GM19397 (cell line): ENCODE measurements around the gene CYSTM1.

Experiments used
- ATAC-seq: cut with Tn5 transposase; IDR thresholded peaks from one replicate; pipeline ENCODE4 v1.9.1; 2021; ENCODE audit warnings: mild to moderate bottlenecking, moderate library complexity; ENCODE audit not compliant: unreplicated experiment

CYSTM1 gene

DNA sequence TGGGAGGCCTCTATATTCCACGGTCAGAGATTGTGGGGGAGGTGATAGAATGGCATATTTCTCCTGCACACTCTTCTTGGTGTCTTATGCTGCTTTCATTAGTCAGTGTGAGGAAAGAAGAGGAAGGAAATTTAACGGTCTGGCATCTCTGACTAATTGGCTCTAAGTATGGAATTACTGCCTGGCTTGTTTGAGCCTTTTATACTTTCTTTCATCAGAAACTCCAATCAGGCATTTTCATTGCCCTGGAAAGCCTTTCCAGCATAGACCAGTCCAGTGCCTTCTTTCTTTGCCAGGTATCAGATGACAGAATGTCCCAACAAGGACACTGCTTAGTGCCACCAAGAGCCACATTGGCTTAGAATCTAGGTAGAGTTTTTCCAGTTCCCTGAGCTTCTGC, 30.2 kb downstream of the CYSTM1 start:
- ATAC-seq: no peak

DNA sequence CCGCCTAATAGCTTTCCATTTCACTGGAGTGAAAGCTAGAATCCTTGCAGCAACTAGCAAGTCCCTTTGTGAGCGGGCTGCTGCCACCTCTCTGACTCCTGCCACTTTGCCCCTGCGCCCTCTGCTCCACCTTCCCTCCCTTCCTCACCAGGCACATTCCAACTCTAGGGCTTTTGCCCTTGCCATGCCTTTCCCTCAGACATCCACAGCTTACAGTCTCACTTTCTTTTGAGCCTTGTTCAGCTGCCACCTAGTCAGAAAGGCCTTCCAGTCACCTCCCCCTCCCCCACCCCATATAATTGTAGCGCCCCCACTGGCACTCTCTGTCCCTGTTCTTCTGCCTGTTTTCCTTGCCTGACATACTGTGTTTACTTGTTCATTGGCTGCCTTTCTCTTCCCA, 31.0 kb downstream of the CYSTM1 start:
- no peak for ATAC-seq

DNA sequence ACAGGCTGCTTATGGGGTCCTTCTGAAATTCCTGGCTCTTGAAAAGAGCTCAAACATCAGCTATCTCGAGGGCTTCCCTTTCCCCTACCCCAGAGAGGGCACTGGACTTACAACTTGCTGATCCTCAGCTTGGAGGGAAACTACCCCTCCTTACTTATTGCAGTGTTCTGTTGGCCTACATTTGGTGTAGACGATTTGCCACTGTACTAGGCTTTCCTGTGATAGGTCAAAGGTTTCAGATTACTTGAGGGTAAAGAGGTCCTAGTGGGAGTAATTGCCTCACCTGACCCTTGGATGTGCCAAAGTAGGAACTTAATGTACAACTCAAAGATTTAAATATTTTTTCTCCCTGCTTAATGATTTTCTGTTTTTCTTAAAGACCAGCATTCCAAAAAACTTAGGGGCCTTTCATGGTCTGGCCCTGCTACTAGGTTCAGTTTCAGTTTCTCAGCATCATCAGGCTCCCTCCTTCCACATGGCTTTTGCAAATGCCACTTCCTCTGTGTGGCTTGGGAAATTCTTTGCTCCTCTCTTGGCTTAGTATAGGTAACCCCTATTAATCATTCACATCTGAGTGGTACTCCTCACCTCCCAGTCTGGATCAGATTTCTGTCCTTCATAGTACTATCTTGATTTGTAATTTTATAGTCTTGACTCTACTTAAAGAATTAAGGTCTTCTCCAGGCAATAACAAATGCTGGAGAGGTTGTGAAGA, 32.4 kb downstream of the CYSTM1 start:
- ATAC-seq: peak; percentile 68

DNA sequence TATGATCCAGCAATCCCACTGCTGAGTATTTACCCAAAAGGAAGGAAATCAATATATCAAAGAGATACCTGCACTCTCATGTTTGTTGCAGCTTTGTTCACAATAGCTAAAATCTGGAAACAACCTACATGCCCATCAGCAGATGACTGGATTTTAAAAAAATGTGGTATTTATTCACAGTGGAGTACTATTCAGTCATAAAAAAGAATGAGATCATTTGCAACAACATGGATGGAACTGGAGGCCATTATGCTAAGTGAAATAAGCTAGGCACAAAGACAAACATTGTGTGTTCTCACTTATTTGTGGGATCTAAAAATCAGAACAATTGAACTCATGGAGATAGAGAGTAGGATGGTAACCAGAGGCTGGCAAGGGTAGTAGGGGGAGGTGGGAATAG, 33.1 kb downstream of the CYSTM1 start:
- ATAC-seq: no peak

DNA sequence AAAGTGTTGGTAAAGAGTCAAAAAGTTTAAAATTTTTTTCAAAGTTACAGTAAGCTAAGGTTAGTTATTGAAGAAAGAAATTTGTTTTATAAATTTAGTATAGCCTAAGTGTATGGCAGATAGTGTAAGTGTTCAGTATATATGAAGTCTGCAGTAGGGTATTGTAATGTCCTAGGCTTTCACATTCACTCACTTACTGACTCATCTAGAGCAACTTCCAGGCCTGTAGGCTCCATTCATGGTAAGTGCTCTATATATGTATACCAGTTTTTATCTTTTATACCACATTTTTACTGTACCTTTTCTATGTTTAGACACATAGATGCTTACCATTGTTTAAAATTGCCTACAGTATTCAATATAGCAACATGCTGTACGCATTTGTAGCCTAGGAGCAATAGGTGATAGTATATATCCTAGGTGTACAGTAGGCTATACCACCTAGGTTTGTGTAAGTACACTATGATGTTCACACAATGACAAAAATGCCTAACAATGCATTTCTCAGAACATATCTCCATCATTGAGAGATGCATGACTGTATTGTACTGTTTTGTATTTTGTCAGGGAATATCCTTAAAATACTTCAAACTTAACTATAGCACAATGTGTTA, 38.5 kb downstream of the CYSTM1 start:
- ATAC-seq: no peak

DNA sequence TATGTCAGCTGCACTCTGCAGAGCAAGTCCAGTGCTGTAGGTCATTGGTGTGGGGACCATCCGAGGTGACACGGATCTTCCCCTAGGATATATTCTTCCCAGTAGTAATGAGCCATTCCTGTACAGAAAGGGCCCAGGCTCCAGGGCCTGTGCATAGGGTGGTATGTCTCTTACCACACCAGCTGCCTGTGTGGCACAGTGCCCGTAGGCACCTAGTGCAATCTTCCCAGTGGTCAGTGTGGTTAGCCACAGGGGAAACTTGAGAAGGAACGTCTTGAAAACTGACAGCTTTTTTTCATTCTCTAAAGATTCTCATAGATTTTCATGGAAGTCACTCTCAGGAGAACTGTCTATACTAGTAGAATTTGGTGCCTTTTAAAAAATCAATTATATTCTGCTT, 39.8 kb downstream of the CYSTM1 start:
- ATAC-seq: no peak

DNA sequence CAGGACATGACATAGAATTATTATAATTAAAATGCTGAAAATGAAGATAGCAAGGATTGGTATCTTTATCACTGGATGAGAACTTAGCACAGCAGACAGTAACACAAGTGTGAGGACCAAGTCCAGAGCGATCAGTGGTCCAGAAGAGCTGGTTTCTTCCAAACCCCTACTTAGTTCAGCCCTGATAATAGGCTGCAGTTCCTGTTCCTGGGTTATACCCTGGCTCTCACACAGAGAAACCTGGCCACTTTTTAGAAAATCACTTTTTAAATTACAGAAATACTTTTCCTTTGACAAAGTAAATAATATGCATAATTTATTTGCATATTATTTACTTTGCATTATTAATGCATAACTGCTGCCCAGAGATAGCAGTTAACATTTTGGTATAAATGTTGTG, 40.3 kb downstream of the CYSTM1 start:
- ATAC-seq: no peak

DNA sequence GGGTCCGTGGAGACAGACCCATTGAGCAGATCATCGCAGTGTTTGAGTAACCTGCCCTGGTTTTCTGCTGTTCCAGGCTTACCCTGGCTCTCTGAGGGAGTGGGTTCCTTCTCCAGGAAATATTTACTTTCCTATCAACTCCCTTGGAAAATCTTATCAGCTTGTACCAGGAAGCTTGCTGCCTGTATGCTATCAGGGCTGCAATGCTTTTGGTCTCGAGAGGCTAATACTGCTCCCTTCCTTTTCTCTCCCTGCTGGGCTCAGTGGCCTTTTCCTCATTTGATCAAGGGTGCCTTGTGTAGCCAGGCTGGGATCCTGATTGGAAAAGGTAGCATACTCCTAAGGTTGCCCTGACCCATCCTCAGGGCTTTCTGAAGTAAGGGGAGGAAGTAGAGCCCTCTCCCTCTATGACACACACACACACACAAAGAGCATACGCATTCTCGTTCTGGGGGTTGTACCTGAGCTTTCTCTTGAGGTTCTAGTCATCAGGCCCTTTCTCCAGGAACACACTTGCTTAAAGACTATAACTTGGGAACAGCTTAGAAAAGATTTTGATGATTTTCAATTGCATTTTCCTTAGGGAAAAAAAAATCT, 41.6 kb downstream of the CYSTM1 start:
- ATAC-seq: no peak

DNA sequence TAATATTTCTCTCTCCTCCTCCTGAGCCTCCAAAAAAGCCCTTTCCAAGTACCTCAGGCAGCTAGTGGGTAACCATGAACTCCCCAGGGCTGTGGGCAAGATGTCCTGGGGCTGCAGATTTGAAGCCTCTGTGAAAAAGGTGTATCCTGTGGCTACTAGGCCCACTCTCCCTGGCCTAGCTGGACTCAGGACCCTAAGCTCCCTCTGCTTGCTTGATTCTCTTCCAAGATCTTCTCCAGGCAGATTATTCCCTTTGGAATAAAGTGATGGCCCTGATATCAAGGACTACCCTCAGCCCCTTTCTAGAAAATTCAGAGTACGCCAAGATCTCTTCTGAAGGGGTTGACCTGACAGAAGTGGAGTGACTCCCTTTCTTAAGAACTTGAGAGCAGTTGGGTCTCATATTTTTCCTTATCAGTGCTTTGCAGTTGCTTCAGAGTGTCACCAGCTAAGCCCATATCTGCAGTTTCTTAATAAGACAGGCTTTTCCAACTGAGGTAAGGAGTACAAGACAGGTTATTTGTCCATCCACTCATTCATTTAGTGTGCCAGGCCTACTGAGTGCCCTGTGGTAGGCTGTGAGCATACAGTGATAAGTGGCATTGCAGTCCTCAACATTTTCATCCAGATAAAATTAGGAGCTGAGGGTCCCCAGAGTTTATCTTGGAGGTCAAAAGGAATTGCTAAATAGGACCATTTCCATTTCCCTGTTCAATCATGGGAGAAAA, 42.5 kb downstream of the CYSTM1 start:
- no peak for ATAC-seq

DNA sequence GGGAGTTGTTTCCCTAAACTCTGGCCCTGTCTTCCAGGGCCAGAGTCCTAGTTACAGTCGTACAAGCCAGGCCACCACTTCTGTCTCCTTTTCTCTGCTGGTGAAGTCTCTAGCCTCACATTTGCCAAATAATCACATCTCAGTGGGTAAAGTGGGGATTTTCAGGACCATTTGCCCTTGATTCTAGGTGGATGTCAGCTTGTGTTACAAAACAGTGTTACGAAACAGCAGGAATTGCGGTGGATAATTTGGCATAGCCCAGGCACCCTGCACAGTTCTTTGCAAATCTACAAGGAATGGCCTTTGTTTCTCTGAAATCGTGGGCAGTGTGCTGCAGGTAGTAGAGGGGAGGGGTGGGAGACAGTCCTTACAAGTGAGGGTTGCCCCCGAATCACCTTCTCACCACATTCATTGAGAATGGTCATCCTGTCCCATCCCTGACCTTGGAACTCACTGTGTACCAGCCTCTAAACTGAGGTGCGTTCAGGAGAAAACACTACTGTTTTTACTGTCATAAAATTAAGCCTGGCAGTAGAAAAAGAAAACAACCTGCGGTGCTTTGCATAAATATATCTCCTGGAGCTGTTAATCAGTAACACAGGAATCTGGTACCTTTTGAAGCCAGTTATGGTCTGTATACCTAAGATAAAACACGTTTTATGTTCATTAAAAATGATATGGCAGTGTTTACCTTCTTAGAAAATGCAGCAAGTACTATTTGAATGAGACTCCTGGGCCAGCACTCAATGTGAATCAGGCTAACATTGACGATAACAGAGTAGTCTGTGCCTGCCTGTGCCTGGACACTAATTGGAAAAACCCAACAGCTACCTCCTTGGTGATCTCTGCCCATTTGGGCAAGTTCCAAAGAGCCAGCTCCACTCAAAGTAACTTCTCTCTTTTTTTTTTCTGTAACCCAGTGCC, 44.3 kb downstream of the CYSTM1 start:
- ATAC-seq: peak; percentile 35

DNA sequence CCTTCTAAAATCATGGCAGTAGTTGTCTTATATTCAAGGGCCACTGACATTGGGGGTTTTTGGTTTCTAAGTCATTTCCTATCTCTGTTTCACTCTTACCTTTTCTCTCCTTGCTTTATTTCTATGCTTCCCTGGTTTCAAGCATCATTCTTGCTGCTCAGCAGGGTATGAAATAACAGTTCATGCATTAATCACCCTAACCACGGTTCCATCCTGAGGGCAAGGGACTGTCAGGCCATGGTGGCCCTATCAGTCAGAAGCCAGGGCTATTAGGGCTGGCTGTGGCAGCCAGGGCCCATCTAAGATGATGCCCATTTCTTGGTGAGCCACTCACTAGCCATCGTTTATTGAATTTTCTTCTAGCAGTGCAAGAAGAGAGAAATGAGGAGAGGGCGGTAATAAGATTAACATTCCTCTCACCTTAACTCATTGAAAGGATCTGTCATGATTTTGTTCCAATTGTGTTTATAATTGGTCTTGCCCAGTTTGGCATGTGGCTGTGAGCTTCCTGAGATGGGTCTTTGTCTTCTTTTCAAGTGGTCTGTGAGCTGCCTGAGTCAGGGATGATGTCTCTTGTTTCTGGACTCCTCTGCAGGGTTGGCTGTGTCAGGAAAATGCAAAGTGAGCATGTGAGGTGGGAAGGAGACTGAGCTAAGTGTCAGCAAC, 45.2 kb downstream of the CYSTM1 start:
- ATAC-seq: peak; percentile 51

DNA sequence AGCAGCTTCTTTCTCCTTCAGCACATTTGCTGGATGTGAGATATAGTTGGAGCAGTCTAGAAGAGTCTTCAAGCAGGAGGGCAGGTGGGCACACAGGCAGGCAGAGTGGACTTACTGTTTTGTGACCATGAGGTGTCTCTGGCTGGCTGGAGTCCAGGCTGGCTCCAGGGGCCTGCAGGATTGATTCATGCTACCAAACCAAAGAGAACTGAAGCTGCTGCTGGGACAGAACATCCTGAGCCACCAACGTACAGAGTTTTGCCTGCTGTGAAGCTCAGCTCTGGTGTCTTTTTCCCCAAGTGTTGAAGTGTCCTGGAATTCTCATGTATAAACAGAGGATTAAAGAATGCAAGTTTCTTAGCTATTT, 45.7 kb downstream of the CYSTM1 start:
- no peak for ATAC-seq

DNA sequence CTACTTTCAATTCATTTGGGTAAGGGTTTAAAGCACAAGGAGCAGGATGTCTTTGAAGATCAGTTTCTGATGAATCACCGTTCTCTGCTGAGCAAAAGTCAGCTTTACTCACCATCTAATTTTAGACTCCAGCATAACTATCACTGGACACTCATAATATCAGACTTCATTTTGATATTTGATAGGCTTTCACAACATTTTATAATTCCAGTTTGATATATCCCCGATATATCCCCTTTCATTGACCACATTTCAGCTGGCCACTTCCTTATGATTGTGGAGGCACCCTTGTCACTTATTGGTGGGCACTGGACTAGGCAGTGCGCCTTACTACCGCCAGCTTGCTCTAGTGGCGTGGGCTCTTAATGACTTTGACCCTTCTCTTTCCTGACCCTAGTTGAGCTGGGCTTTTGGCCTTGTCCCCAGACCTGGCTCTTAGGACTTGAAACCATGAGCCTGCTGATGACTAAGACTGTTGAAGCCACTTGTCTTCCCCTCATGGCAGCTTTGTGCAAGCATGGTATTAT, 46.8 kb downstream of the CYSTM1 start:
- ATAC-seq: no peak

DNA sequence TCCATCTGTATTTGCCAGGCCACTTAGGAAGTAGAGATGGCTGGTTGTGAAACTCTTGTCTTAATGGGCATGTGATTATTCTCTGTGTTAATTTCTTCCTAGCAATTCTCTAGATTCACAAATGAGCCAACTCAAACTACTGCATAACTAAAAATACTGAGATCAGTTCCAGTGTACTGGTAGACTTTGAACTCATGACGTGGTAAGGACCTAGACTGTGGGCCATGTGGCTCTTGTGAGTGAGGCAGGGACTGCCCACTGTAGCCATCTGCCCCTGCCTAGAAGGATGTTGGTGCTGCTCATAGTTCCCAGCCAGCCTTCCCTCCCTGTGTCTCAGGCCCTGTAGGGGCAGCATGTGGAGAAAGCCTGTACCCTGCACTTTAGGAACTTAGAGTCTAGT, 47.4 kb downstream of the CYSTM1 start:
- no peak for ATAC-seq

DNA sequence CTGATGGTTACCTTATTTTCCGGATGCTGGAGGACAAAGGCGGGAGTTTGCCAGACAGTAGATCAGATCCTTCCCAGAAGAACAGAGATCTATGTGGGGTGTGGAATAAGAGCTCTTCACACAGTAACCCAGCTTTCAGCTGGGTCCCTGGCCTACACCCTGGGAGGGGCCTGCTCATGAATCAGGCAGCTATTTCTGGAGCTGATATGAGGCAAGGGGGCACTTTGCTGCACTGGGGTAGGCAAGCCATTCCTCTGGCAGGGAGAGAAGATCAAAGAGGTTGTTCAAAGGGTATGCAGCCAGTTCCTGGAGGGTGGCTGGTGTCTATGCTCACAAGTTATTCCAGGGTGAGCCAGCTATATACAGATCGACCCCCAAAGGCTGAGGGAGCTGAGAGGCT, 48.6 kb downstream of the CYSTM1 start:
- no peak for ATAC-seq

DNA sequence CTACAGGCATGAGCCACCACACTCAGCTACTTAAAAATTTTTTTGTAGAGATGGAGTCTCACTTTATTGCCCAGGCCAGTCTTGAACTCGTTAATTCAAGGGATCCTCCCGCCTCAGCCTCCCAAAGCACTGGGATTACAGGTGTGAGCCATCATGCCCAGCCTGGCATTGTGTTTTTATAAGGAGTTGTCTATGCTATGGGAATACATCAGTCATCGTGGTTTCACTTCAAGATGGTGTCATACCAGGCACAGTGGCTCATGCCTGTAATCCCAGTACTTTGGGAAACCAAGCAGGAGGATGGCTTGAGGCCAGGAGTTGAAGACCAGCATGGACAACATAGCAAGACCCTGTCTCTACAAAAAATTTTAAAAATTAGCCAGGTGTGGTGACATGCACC, 49.7 kb downstream of the CYSTM1 start:
- ATAC-seq: no peak

DNA sequence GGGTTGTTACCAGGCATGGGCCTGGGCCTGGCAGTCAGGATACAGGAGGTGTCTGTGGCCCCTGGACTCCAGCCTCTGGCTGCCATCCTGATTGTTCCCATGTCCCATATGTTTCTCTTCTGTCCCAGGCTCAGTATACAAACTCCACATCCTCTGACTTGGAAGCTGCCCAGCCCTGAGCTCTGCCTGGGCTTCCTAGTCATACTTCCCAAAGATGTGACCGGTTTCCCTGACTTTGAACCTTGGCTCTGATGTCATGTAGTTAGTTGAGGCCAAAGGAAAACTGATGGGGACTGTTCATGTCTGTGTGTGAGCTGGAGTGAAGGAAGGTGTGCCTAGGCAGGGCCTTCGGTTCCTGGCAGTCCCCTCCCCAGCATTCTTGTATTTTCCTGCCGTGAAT, 50.4 kb downstream of the CYSTM1 start:
- no peak for ATAC-seq

DNA sequence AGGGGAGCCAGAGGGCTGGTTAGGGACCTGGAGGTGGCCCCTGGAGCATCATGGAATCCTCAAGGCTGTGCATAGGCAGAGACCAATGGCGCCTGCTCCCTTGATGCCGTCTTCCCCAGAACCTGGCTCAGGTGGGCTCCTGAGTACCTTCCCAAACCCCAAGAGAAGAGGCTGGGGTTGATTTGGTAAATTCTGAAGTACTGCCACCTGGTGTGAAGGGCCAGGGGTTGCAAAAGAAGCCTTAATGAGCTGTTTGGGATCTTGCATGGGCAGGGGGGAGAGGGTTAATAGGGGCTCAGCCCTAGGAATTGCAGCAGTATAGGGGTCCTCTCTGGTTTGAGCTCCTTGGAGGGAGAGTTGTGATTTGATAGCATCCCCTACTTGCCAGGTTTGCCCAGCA, 52.1 kb downstream of the CYSTM1 start:
- no peak for ATAC-seq

DNA sequence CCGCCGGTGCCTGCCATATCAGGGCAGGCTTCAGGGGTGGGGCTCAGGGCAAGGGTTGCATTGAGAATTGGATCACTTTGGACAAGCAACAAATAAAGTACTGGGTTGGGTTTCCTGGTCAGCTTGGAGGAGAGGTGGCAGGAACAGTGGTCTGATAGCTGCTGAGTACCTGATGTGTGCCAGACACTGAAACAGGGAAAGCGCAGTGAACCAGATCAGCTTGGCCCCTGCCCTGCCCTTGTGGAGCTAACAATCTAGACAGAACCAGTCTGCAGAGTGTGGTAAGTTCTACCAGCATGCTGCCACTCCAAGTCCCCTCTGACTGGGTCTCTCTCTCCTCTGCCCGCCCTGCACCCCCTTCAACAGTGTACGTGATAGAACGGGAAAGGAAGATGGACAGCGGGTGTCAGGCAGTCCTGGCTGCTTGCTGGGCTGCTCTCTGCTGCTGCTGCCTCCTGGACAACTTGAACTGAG, 53.4 kb downstream of the CYSTM1 start:
- ATAC-seq: no peak

DNA sequence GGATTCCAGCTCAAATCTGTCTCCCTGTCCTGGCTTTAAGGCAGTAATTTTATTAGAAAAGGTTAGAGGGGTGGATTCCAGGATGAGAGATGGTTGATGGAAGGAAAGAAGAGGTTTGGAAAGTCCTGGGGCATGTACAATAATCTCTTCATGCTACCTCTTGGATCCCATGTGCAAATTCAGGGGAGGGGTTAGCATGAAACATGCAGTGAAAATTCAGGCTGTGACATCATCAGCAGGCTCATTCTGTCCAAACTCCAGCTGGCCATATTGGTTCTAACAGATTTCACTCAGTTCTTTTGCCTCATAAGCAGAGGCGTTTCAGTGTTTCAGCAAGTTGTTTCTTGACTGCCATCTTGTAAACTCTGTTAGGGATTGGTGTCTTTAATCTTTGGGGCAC, 55.4 kb downstream of the CYSTM1 start:
- no peak for ATAC-seq
